Mesenchymal stem cell (in vitro differentiated cells and primary cell): ENCODE measurements around the gene NES.
A peak's percentile ranks its signal among the peaks of the same experiment; 100 is the strongest.

Experiments used
- DNase-seq: peaks from one replicate; pipeline ENCODE4 v3.0.0-alpha.2; 2013
- H2AFZ ChIP-seq: one replicate; pipeline ENCODE4 v1.6.1; 2013; ENCODE audit warnings: low read depth, mild to moderate bottlenecking, control low read depth, inconsistent platforms, low read length, moderate library complexity
- H2AK5ac ChIP-seq: 2 replicates; pipeline ENCODE4 v1.6.1; 2013; ENCODE audit warnings: low read length, moderate library complexity, mild to moderate bottlenecking, inconsistent platforms; ENCODE audit not compliant: severe bottlenecking
- H2BK120ac ChIP-seq: one replicate; pipeline ENCODE4 v1.6.1; 2013; ENCODE audit warnings: low read depth, mild to moderate bottlenecking, inconsistent platforms, low read length, moderate library complexity
- H2BK12ac ChIP-seq, 2 experiments: one replicate each; pipeline ENCODE4 v1.6.1; 2013; ENCODE audit warnings: inconsistent platforms in 2 of 2, low read length in 2 of 2, mild to moderate bottlenecking in 2 of 2, moderate library complexity in 2 of 2, control low read depth in 1 of 2
- H2BK15ac ChIP-seq: one replicate; pipeline ENCODE4 v1.6.1; 2013; ENCODE audit warnings: mild to moderate bottlenecking, low read depth, inconsistent platforms; ENCODE audit not compliant: poor library complexity, severe bottlenecking
- H2BK5ac ChIP-seq: 2 replicates; pipeline ENCODE4 v1.6.1; 2013; ENCODE audit warnings: low read depth, mild to moderate bottlenecking, low read length, control low read depth, inconsistent platforms; ENCODE audit not compliant: poor library complexity, severe bottlenecking
- H3K14ac ChIP-seq, 2 experiments: one replicate each; pipeline ENCODE4 v1.6.1; 2013; ENCODE audit warnings: inconsistent platforms in 2 of 2, low read length in 2 of 2, control low read depth in 1 of 2, mild to moderate bottlenecking in 1 of 2, moderate library complexity in 1 of 2
- H3K18ac ChIP-seq, 2 experiments: one replicate each; pipeline ENCODE4 v1.6.1; 2013; ENCODE audit warnings: inconsistent platforms in 2 of 2, low read length in 2 of 2, control low read depth in 1 of 2, low read depth in 1 of 2, mild to moderate bottlenecking in 1 of 2
- H3K23ac ChIP-seq, 2 experiments: one replicate each; pipeline ENCODE4 v1.6.1; 2013; ENCODE audit warnings: inconsistent platforms in 2 of 2, low read length in 2 of 2, mild to moderate bottlenecking in 2 of 2, moderate library complexity in 2 of 2, control low read depth in 1 of 2
- H3K27ac ChIP-seq: 2 replicates; pipeline ENCODE4 v1.5.1; 2013; ENCODE audit warnings: mild to moderate bottlenecking, moderate library complexity, low read length, control low read depth, inconsistent platforms; ENCODE audit not compliant: poor library complexity, severe bottlenecking
- H3K27me3 ChIP-seq, 2 experiments: 2 replicates each; pipeline versions ENCODE4 v1.6.1 to v1.7.0; 2013; ENCODE audit warnings: low read length in 2 of 2, mild to moderate bottlenecking in 2 of 2, moderate library complexity in 2 of 2, control low read depth in 1 of 2, inconsistent platforms in 1 of 2; ENCODE audit not compliant: control insufficient read depth in 1 of 2, insufficient read depth in 1 of 2
- H3K36me3 ChIP-seq, 2 experiments: 2 replicates each; pipeline versions ENCODE4 v1.6.1 to v1.7.0; 2013; ENCODE audit warnings: low read length in 2 of 2, control low read depth in 1 of 2, inconsistent platforms in 1 of 2, low read depth in 1 of 2, mild to moderate bottlenecking in 1 of 2; ENCODE audit not compliant: insufficient read depth in 2 of 2, control insufficient read depth in 1 of 2
- H3K4ac ChIP-seq, 2 experiments: one replicate each; pipeline ENCODE4 v1.6.1; 2013; ENCODE audit warnings: inconsistent platforms in 2 of 2, low read length in 2 of 2, mild to moderate bottlenecking in 2 of 2, moderate library complexity in 2 of 2, control low read depth in 1 of 2, low read depth in 1 of 2
- H3K4me1 ChIP-seq: 2 replicates; pipeline ENCODE4 v1.6.1; 2013; ENCODE audit warnings: low read depth, low read length, control low read depth; ENCODE audit not compliant: control insufficient read depth, insufficient read depth
- H3K4me2 ChIP-seq: 2 replicates; pipeline ENCODE4 v1.6.1; 2013; ENCODE audit warnings: low read length, mild to moderate bottlenecking, inconsistent platforms; ENCODE audit not compliant: poor library complexity, severe bottlenecking
- H3K4me3 ChIP-seq, 2 experiments: 2 replicates each; pipeline versions ENCODE4 v1.5.1 to v1.7.0; 2013; ENCODE audit warnings: low read length in 2 of 2, mild to moderate bottlenecking in 2 of 2, control low read depth in 1 of 2, low read depth in 1 of 2; ENCODE audit not compliant: insufficient read depth in 1 of 2
- H3K79me1 ChIP-seq: replicated peaks from 2 replicates; pipeline ENCODE4 v1.6.1; 2013; ENCODE audit warnings: mild to moderate bottlenecking, control low read depth, low read length, inconsistent platforms; ENCODE audit not compliant: poor library complexity, severe bottlenecking
- H3K9ac ChIP-seq: 2 replicates; pipeline ENCODE4 v1.7.0; 2013; ENCODE audit warnings: mild to moderate bottlenecking, low read length, moderate library complexity
- H3K9me3 ChIP-seq: 2 replicates; pipeline ENCODE4 v1.7.0; 2013; ENCODE audit warnings: mild to moderate bottlenecking, low read length; ENCODE audit not compliant: control insufficient read depth
- H4K8ac ChIP-seq: one replicate; pipeline ENCODE4 v1.6.1; 2013; ENCODE audit warnings: inconsistent platforms, mild to moderate bottlenecking, low read length, moderate library complexity
- H4K91ac ChIP-seq: one replicate; pipeline ENCODE4 v1.6.1; 2013; ENCODE audit warnings: mild to moderate bottlenecking, low read length, inconsistent platforms
- WGBS: methylation state at CpG from one replicate; pipeline ENCODE4 v1.1.7; 2013; ENCODE audit warnings: mixed read lengths; 5-methylcytosine and 5-hydroxymethylcytosine counted together

NES gene

GRCh38 chr1:156655151-156655903, 21.9 kb downstream of the NES start:
- no peak overlapping the region for H2BK5ac ChIP-seq
- H2BK12ac ChIP-seq: no peak overlapping the region
- no peak overlapping the region for H4K8ac ChIP-seq
- H3K4me1 ChIP-seq: peaks cover 24% of the 10 kb centered on the region
- 95% methylated on average over 2 of the region's 2 CpGs for WGBS
- DNase-seq: no peak
- H2BK15ac ChIP-seq: no peak overlapping the region
- H3K27me3 ChIP-seq: peaks cover 69 to 73% of the 10 kb centered on the region in 2 experiments
- H2AFZ ChIP-seq: no peak overlapping the region
- H3K36me3 ChIP-seq: peaks cover 0 to 2% of the 10 kb centered on the region in 2 experiments
- no peak overlapping the region for H3K4ac ChIP-seq
- H2BK120ac ChIP-seq: no peak overlapping the region
- no peak overlapping the region for H4K91ac ChIP-seq
- H3K18ac ChIP-seq: no peak overlapping the region
- H2AK5ac ChIP-seq: no peak overlapping the region
- H3K27ac ChIP-seq: no peak overlapping the region
- H3K9me3 ChIP-seq: no peaks in the 10 kb centered on the region
- H3K23ac ChIP-seq: no peak overlapping the region
- H3K14ac ChIP-seq: no peak overlapping the region
- peaks cover 13% of the 10 kb centered on the region for H3K79me1 ChIP-seq
- H3K4me3 ChIP-seq: no peak overlapping the region
- H3K9ac ChIP-seq: no peak overlapping the region
- no peak overlapping the region for H3K4me2 ChIP-seq

- peaks cover 75 to 79% of the 10 kb centered on the region in 2 experiments for H3K27me3 ChIP-seq
- WGBS: no CpG with 5 or more reads among the region's 1 CpG
- H3K4ac ChIP-seq: no peak overlapping the region
- H3K18ac ChIP-seq: no peak overlapping the region
- no peak overlapping the region for H2BK12ac ChIP-seq
- H4K8ac ChIP-seq: no peak overlapping the region
- DNase-seq: no peak
- H3K4me2 ChIP-seq: no peak overlapping the region
- no peak overlapping the region for H3K14ac ChIP-seq
- no peak overlapping the region for H3K27ac ChIP-seq
- H2BK120ac ChIP-seq: no peak overlapping the region
- H2AFZ ChIP-seq: no peak overlapping the region
- H3K23ac ChIP-seq: no peak overlapping the region
- peaks cover 13% of the 10 kb centered on the region for H3K79me1 ChIP-seq
- no peak overlapping the region for H2AK5ac ChIP-seq
- no peak overlapping the region for H4K91ac ChIP-seq
- peaks cover 0 to 2% of the 10 kb centered on the region in 2 experiments for H3K36me3 ChIP-seq
- no peak overlapping the region for H3K4me3 ChIP-seq
- no peak overlapping the region for H2BK15ac ChIP-seq
- H2BK5ac ChIP-seq: no peak overlapping the region
- no peaks in the 10 kb centered on the region for H3K9me3 ChIP-seq
- no peak overlapping the region for H3K9ac ChIP-seq
- peaks cover 20% of the 10 kb centered on the region for H3K4me1 ChIP-seq
Observed at GRCh38 chr1:156654700-156655099, 22.5 kb downstream of the NES start.

DNA sequence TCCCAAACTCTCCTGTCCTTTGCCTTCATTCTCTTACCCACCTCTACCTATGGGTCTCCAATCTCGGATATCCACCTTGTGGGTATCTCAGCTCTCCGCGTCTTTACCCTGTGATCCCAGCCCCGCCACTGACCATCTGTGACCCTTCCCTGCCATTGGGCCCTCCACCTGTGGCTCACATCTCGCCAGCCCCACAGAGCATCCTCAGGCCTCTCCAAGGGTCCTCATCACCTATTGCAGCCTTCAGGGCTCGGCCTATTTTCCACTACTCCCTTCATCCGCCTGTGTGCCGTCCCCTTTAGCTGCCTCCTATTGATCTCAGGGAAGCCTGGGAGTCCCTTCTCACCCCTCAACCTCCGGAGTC, 24.2 kb downstream of the NES start:
- 88% methylated on average over 9 of the region's 9 CpGs for WGBS
- no peak for DNase-seq
- no peak overlapping the region for H4K8ac ChIP-seq

GRCh38 chr1:156652131-156652991, 24.8 kb downstream of the NES start:
- H2AFZ ChIP-seq: no peak overlapping the region
- no peak overlapping the region for H4K91ac ChIP-seq
- peaks cover 4% of the 10 kb centered on the region for H3K79me1 ChIP-seq
- H3K9me3 ChIP-seq: no peaks in the 10 kb centered on the region
- peaks cover 94 to 96% of the 10 kb centered on the region in 2 experiments for H3K27me3 ChIP-seq
- no peak overlapping the region for H2BK5ac ChIP-seq
- no peak overlapping the region for H3K23ac ChIP-seq
- no peak overlapping the region for H2BK12ac ChIP-seq
- no peak overlapping the region for H3K18ac ChIP-seq
- no peak overlapping the region for H2BK120ac ChIP-seq
- 51% methylated on average over 16 of the region's 16 CpGs for WGBS
- no peak overlapping the region for H3K4me3 ChIP-seq
- H4K8ac ChIP-seq: no peak overlapping the region
- H3K4me2 ChIP-seq: no peak overlapping the region
- H3K9ac ChIP-seq: no peak overlapping the region
- H3K14ac ChIP-seq: no peak overlapping the region
- H2AK5ac ChIP-seq: no peak overlapping the region
- H3K27ac ChIP-seq: no peak overlapping the region
- DNase-seq: peak; percentile 65
- no peak overlapping the region for H2BK15ac ChIP-seq
- H3K4me1 ChIP-seq: peaks cover 8% of the 10 kb centered on the region
- H3K36me3 ChIP-seq: no peaks in the 10 kb centered on the region
- H3K4ac ChIP-seq: no peak overlapping the region

More for the DNA sequence above, 24.2 kb downstream of the NES start:
- no peak overlapping the region for H2BK15ac ChIP-seq
- H3K4me3 ChIP-seq: no peak overlapping the region
- H4K91ac ChIP-seq: no peak overlapping the region
- H3K9ac ChIP-seq: no peak overlapping the region
- no peak overlapping the region for H2AFZ ChIP-seq
- H3K4ac ChIP-seq: no peak overlapping the region
- no peak overlapping the region for H2AK5ac ChIP-seq
- no peak overlapping the region for H3K27ac ChIP-seq
- no peak overlapping the region for H3K4me2 ChIP-seq
- no peak overlapping the region for H2BK12ac ChIP-seq
- peaks cover 4% of the 10 kb centered on the region for H3K79me1 ChIP-seq
- H3K27me3 ChIP-seq: peaks cover 90 to 91% of the 10 kb centered on the region in 2 experiments
- H3K18ac ChIP-seq: no peak overlapping the region
- H3K36me3 ChIP-seq: no peaks in the 10 kb centered on the region
- no peak overlapping the region for H2BK5ac ChIP-seq
- no peaks in the 10 kb centered on the region for H3K9me3 ChIP-seq
- H2BK120ac ChIP-seq: no peak overlapping the region
- H3K23ac ChIP-seq: no peak overlapping the region
- peaks cover 13% of the 10 kb centered on the region for H3K4me1 ChIP-seq
- no peak overlapping the region for H3K14ac ChIP-seq
